GM21576 (cell line): ENCODE data around the gene ATG9B.
"Not testable (repeated sequence)": the region's sequence is repeated elsewhere in the genome, so short reads cannot be mapped to it uniquely, and the experiment has no call there.

ENCODE experiments used
- ATAC-seq: cut with Tn5 transposase; IDR thresholded peaks from one replicate; pipeline ENCODE4 v1.9.1; 2021; ENCODE audit warnings: mild to moderate bottlenecking, moderate library complexity; ENCODE audit not compliant: unreplicated experiment

ATG9B gene

DNA sequence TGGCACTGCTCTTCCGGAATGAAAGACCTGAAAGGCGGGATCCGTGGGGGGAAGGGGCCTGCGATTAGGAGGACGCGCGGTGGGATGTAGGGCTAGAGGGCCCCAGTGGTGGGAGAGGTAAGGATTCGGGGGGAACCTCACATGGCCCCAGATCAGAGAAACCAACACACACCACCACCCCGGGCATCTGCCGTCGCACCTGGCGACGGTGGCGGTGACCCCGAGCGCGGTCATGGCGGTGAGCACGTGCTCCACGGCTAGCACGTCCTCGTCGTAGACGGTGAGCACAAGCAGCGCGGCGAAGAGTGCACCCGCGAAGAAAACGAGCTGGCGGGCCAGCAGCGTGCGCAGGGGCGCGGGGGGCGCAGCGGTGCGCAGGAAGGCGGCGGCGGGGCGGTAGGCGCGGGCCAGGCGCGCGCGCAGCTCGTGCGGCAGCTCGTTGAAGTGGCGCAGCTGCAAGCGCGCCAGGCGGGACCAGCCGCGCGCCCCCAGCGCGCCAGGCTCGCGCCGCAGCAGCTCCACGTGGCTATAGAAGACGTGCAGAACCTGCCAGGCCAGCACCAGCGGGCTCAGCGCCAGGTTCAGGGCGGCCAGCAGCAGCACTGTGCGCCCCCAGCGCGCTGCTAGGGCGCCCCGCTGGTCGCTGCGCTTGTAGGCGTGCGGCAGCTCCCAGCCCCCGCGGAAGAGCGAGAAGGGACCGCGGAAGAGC, 5.7 kb downstream of the ATG9B start:
- ATAC-seq, result no peak

DNA sequence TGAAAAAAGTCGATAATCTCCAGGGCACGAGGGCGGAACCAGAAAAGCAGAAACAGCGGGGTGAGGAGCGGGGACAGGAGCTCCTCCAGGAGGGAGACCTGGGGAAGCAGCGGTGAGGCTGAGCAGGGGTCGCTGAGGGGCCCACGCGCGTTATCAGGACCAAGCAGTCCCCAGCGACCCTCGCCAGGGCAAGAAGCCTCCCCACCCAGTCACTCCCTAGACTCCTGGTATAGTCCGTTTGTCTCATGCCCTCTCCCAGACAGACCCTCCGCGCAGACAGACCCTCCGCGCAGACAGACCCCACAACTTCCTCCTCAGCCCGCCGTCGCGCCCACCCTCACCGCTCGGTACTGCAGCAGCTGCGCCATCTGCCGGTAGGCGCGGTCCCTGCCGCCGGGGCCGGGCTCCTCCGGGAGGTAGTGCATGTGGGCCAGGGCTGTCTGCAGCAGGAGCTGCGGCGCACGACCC, 6.3 kb downstream of the ATG9B start:
- ATAC-seq, result peak; percentile 52

DNA sequence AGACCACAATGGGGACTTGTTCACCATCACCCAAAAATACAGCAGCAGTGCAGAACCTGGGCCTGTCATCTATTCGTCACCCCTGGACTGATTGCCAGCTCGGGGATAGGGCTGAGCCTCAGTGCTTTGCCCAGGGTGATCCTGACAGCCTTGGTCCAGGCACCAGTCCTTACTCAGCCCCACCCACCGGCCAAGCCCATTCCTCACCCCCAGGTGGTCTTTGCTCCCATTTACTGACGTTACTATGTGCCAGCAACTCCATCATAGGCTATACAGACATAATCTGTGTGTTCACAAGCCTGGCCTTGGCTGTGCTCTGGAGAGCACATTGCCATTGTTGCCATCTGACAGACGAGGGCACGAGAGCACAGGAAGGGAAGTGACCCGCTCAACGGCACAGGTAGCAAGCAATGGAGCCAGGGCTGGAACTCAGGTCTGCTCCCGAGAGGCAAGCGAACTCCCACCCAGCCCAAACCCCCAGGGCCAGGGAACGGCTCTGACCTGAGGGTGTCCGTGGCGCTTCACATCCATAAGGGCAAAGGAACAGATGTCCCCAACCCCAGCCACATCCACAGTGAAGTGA, 6.8 kb downstream of the ATG9B start:
- no peak for ATAC-seq

DNA sequence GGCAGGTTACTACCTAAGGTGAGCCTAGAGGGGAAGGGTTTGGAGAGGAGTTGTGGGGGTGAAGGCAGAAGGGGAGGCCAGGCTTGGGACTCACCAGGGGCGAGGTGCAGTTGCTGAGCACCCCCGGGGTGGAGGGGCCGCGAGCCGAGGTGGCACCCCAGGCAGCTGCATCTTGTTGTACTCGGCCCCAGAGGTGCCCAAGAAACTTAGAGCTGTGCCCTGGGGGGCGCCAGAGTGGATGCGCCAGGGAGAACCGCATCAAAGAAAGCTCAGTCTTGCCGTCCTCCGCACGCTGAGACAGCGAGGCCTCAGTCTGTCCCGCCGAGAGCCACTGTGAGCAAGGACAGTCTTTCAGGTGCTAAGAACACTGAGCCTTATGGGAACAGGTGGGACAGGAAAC, 7.4 kb downstream of the ATG9B start:
- ATAC-seq, result no peak

DNA sequence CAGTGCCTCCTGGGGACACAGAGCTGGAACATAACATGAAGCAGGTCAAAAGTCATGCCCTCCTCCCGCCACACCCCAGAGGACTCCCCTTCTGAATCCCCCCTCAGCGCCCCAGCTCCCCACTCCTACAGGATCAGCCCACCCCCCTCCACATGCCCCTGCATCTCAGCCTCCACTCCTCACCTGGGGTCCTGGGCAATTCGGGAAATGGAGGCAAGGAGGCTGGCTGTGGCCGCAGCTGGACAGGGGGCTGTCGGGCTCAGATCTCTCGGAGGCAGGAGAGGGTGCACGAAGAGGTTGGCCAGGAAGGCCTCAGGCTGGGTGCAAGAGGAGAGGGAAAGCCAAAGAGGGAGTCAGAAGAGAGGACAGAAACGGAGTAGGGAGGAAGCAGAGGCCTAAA, 7.8 kb downstream of the ATG9B start:
- ATAC-seq, result no peak

DNA sequence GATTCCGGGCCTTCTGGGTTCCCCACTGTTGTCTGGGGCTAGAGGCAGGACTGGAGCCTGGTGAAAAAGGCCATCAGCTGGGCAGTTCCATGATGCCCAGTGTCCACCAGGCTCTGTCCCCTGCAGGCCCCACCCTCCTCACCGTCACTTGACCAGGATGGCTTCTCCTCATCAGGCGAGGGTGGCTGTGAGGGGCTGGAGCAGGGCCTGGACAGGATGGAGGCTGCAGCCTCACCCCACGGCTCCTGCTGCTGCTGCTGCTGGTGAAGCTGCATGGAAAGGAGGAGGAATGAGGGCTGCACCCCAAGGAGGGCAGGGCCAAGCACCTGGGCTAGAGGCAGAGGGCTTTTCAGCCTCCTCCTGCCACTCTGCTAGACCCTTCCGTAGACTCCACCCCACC, 8.3 kb downstream of the ATG9B start:
- no peak for ATAC-seq

DNA sequence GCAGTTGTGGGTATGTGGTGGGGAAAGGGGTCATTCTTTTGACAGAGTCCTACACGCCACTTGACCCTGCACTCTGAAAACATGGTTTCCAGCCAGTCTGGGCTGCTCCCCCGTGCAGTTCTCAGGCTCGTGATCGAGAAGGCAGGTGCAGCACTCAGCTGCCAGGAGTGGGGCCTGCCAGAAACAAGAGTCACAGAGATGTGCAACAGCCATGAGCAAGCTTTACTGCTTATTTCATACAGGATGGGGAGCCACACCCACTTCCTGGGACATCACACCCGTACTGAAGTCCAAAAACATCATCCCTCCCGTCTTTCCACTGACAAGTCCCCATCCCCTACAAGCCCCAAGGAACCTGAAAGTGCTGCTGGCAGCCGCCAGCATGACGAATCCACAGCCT, 9.3 kb downstream of the ATG9B start:
- ATAC-seq, result no peak

DNA sequence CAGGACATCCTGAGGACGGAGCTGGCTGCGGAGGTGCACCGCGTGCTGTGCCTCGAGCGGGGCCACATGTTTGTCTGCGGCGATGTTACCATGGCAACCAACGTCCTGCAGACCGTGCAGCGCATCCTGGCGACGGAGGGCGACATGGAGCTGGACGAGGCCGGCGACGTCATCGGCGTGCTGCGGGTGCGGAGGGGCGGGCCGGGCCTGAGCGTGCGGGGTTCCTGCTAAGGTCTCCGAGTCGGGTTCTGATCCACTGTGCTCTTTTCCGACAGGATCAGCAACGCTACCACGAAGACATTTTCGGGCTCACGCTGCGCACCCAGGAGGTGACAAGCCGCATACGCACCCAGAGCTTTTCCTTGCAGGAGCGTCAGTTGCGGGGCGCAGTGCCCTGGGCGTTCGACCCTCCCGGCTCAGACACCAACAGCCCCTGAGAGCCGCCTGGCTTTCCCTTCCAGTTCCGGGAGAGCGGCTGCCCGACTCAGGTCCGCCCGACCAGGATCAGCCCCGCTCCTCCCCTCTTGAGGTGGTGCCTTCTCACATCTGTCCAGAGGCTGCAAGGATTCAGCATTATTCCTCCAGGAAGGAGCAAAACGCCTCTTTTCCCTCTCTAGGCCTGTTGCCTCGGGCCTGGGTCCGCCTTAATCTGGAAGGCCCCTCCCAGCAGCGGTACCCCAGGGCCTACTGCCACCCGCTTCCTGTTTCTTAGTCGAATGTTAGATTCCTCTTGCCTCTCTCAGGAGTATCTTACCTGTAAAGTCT, 10.4 kb downstream of the ATG9B start:
- ATAC-seq, result no peak

DNA sequence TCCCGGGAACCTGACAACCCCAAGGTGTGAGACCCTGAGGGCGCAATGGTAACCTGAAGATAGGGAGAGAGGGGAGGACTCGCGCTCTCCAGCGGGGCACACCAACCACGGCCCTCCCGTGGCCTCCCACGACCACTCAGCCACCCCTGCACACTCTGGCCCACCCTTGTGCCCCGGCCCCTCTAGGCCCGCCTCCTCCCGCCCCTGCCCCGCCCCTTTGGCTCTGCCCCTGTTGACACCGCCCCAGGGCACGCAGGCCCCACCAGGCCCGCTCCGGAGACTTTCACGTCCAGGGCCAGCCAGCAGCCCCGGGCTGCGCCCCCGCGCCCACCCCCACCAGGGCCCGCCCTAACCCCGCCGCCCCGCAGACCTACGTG, 10.9 kb downstream of the ATG9B start:
- no peak for ATAC-seq

DNA sequence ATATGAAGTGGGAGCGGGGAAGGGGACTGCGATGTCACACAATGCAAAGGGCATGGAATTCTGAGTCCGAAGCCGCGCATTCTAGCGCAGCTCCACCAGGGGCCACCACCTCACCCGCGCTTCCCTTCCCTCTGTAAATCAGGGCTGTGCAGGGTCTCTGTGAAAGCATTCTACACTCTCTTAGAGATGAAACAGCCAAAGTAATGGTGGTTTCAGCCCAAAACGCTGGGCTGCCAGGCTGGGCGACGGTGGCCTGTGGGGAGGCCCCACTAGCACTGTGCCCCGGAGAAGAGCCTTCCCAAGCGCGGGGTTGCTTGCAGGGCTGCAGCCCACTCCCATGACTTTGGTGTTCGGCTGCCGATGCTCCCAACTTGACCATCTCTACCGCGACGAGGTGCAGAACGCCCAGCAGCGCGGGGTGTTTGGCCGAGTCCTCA, 11.4 kb downstream of the ATG9B start:
- no peak for ATAC-seq

DNA sequence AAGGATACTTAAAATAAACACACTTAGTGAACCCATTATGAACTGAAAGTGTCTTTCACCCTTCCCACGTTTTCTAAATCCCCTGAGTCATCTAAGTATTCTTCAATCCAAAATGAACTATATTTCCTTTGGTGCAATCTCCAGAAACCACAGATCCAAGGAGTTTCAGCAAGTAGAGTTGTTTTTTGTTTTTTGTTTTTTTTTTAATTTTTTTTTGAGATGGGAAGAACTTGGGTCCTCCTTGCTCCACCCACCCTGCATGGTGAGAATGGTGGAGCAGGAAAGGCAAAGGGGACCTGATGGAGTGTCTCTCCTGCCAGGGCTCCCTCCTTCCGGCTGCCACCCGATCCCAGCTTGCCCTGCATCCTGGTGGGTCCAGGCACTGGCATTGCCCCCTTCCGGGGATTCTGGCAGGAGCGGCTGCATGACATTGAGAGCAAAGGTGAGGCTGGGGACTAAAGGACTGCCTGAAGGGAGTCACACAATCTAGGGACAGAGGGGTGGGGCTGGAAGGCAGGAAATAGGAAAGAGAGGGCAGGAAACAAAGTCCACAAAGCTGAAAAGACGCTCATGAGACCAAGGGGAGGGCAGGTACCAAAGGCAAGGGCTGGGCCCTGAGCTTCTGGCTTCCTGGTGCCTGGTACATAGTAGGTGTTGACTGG, 12.1 kb downstream of the ATG9B start:
- ATAC-seq, result no peak

DNA sequence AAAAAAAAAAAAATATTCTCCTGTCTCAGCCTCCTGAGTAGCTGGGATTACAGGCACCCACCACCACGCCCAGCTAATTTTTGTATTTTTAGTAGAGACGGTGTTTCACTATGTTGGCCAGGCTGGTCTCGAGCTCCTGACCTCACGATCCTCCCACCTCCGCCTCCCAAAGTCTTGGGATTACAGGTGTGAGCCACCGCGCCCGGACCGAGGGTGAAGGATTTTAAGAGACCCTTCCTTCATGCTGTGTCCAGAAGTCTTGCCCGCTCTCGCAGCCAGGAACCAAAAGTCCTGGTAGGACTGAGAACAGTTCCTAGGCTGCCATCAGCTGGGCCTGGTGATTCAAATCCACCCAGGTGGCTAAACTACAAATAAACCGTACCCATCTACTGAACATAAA, 12.7 kb downstream of the ATG9B start:
- not testable (repeated sequence) for ATAC-seq

DNA sequence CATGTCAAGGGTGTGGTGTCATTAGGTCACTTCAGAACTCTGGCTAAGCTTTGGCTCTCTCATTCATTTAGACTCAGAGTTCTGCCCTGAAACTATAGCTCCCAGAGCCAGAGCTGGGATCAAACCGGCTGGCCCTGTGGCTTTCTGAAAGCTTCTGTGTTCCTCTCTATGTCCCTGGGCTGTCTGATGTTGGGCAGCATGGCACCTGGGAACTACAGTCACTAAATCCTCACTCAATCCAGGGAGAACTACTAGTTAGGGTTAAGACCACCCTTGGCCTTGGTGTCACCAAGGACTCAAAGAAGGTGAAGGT, 13.2 kb downstream of the ATG9B start:
- no peak for ATAC-seq

DNA sequence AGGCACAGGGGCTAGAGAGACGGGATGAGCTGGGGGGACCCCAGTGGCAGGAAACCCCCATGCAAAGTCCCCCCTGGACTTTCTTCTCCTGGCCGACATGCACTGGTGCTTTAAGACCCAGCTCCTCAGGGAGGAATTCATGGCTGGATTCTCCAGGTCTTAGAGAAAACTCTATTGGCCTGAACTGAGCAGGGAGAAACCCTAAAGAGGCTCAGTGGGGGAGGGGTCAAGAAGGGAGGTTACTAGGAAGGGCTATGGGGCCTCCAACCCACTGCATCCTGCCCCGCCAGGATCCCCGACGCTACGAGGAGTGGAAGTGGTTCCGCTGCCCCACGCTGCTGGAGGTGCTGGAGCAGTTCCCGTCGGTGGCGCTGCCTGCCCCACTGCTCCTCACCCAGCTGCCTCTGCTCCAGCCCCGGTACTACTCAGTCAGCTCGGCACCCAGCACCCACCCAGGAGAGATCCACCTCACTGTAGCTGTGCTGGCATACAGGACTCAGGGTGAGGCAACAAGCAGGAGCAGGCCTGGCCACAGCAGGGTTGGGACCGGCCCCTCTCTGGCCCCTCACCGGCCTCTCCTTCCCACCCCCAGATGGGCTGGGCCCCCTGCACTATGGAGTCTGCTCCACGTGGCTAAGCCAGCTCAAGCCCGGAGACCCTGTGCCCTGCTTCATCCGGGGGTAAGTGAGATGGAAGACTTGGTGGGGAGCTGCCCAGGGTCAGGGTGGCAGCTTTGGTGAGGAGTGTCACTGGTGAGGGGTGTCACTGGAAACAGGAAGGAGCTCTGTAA, 13.8 kb downstream of the ATG9B start:
- ATAC-seq, result no peak

DNA sequence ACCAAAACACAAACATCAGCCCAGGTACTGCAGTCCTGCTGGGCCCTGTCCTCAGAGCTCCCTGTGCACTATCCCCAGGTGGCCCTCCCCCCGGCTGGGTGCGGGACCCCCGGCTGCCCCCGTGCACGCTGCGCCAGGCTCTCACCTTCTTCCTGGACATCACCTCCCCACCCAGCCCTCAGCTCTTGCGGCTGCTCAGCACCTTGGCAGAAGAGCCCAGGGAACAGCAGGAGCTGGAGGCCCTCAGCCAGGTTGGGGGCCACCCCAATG, 14.3 kb downstream of the ATG9B start:
- ATAC-seq, result no peak

DNA sequence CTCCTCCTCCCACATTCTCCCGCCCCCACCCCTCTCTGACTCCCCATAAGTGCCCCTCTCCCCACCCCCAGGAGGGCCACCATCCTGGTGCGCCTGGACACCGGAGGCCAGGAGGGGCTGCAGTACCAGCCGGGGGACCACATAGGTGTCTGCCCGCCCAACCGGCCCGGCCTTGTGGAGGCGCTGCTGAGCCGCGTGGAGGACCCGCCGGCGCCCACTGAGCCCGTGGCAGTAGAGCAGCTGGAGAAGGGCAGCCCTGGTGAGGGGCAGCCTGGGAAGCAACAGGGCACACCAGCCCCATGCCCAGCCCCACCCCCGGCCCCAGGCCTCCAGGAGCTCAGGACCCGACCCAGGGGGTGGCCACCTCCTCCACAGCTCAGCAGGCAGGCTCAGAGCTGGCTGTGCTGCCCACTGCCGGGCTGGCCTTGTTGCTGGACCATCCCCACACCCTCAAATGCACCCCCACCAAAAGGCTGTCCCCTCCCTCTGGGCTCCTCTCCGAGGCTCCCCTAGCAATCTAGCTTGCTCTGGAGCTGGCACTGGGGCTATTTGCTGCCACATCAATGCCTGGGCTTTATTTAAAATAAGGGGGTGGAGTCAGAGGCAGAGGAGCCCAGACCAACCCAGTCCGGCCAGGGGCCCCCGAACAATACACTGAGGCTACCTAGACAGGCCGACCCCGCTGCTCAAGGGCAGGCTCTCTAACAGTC, 14.8 kb downstream of the ATG9B start:
- ATAC-seq, result no peak

DNA sequence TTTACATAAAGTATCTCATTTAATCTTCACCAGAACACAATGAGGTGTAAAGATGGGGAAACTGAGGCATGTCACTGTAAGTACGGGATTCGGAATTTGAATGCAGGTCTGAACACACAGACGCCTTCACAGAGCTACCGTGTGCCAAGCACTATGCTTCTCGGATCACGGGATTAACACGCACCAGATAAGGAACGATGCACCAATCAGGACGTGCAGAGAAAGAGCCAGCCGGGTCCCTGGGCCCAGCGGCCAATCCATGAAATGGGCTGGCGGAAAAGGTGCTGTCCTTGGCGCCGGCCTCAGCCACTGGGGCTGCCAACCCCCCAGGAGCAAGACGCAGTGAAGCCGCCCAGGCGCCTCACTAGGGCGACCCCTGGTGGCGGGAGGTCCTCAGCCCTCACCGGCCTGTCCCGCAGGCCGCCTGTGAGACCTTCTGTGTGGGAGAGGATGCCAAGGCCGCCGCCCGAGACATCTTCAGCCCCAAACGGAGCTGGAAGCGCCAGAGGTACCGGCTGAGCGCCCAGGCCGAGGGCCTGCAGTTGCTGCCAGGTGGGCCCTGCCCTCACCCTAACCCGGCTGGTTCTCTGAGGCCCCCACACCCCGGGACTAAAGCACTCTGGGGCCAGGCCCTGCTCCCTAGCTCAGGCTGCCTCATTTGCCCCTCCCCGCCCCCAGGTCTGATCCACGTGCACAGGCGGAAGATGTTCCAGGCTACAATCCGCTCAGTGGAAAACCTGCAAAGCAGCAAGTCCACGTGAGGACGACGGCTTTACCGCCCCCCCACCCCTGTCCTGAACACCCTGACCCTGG, 15.6 kb downstream of the ATG9B start:
- no peak for ATAC-seq

DNA sequence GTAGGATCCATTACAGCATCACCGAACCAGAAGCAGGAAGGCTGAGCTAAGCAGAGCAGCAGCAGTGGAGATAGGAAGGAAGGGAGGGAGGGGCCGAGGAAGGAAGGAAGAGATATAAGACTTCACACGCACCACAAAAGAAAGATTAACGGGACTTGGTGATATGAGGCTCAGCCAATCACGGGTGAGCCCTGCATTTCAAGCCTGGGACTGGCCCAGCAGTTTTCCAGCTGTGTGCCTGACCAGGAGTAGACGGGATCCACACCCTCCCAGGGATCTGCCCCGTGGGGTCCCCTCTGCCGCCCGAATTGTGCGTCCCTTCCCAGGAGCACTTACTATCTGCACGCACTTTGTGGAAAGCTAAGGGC, 16.2 kb downstream of the ATG9B start:
- no peak for ATAC-seq

DNA sequence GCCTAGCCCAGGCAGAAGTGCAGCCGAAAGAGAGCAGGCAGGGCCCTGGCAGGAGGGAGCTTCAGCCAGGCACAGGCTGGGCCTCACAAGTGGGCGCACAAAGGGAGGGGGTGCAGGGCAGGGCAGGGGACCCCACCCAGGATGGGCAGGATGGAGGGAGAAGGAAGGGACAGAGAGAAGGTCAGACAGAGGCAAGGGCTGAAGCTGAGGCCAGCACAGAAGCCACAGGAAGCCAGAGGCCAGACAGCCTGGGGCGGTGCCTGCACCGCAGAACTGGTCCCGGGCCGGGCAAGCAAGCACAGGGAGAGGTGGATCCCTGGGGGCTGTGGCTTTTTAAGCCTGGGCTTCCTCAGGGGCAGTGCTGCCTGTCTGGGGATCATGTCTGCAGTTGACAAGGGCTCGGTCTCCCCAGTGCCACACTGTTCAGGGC, 16.8 kb downstream of the ATG9B start:
- no peak for ATAC-seq
